ENCODE measurements around the gene ZNF343. TPM values are rescaled to one million over a fixed set of nuclear protein-coding genes. Genes with fewer than 3 reads are reported as not detected.

ZNF343 gene
- total RNA-seq, 1 experiment from 2014 or later: 12.0 TPM

DNA sequence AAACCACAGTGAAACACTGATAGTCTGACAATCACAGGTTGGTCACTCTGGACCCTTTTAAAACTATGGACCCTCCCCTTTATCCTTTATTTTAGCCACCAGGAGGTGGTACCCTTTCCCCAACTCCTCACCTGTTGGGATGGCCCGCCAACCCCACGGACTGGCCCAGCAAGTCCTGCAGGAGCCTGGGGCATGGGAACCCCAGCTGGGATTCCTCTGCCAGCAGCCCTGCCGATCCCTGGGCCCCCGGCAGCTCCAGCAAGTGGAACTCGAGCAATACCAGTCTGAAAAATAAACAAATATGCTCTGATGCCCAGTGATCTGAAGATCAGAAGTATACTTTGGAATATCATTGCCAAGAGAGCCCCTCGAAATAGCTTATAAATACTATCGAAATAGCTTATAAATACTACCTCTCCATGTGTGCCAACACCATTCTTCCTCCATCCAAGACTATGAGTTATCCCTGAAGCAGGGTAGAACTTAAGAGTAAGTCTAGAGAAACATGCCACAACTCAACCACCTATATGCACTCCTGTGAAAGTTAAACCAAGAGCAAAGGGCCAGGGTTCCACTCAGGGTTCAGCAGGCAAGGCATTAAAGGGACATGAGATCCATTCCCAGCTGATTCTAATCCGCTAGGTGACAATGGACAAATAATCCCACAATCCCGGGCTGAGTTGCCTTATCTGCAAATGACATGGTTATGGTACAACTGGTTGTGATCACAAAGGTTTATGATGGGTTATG is 44.9 kb downstream of the ZNF343 start (continued):
- TF ChIP-seq, protein P1, sequence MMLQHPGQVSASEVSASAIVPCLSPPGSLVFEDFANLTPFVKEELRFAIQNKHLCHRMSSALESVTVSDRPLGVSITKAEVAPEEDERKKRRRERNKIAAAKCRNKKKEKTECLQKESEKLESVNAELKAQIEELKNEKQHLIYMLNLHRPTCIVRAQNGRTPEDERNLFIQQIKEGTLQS (IDR thresholded peaks at IDR 0.05): no peak
- TF ChIP-seq, protein P2, sequence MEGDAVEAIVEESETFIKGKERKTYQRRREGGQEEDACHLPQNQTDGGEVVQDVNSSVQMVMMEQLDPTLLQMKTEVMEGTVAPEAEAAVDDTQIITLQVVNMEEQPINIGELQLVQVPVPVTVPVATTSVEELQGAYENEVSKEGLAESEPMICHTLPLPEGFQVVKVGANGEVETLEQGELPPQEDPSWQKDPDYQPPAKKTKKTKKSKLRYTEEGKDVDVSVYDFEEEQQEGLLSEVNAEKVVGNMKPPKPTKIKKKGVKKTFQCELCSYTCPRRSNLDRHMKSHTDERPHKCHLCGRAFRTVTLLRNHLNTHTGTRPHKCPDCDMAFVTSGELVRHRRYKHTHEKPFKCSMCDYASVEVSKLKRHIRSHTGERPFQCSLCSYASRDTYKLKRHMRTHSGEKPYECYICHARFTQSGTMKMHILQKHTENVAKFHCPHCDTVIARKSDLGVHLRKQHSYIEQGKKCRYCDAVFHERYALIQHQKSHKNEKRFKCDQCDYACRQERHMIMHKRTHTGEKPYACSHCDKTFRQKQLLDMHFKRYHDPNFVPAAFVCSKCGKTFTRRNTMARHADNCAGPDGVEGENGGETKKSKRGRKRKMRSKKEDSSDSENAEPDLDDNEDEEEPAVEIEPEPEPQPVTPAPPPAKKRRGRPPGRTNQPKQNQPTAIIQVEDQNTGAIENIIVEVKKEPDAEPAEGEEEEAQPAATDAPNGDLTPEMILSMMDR (IDR thresholded peaks at IDR 0.05 in 2 of 3, conservative IDR thresholded peaks at IDR 0.05 in 1 of 3; ENCODE audit: borderline replicate concordance in 1 of 3, insufficient read depth in 1 of 3, low read depth in 2 of 3, low read length in 2 of 3): no peak

DNA sequence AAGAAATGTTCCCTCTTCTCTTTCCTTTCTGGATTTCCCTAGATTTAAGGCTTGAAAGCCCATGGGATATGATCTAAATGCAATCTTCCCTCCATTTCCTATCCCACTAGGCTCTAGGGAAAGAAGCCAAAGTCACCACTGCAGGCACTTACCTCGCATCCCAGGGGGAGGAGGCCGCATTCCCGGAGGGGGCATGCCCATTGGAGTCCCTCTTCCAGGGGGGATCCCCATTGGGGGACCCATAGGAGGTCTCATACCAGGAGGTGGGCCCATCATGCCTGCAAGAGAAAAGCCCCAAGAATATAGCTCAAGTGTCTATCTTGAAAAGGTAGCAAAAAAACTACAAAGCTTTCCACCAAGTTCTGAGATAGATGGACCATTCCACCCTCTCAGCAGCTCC is 46.2 kb downstream of the ZNF343 start:
- Histone ChIP-seq H3K9me2 (ENCODE audit: insufficient read depth) (no peaks in the 10 kb centered on the region), H3K9ac (ENCODE audit: low read length) (no peak overlapping the region), H3K79me2 (ENCODE audit: insufficient read depth, low read length) (peaks cover 49% of the 10 kb centered on the region), H3K9me3 (ENCODE audit: control insufficient read depth in 1 of 2, insufficient read depth in 1 of 2, low read depth in 1 of 2, low read length in 2 of 2) (no peaks in the 10 kb centered on the region), H4K20me1 (ENCODE audit: insufficient read depth) (peaks cover 32% of the 10 kb centered on the region; the same call in 1 of the 2 replicates), H3K4me1 (ENCODE audit: control insufficient read depth in 1 of 2, insufficient read depth in 2 of 2, low read length in 2 of 2) (no peaks in the 10 kb centered on the region), H2AFZ (ENCODE audit: low read depth, low read length, poor library complexity, severe bottlenecking) (no peak overlapping the region), H3K4me2 (ENCODE audit: low read length) (no peak overlapping the region), H3K27me3 (ENCODE audit: insufficient read depth, low read length) (no peaks in the 10 kb centered on the region), H3K4me3 (replicated peaks in 1 of 2; ENCODE audit: low read depth in 1 of 2, low read length in 2 of 2) (no peak overlapping the region), H3K36me3 (ENCODE audit: control insufficient read depth in 1 of 2, insufficient read depth in 2 of 2, low read length in 2 of 2) (peaks cover 77 to 82% of the 10 kb centered on the region in 2 experiments), H3K27ac (ENCODE audit: low read depth, low read length) (no peak overlapping the region)
- intact Hi-C loops (cut with micrococcal nuclease): no loop called here
- DNase-seq (ENCODE audit: low read depth, low spot score) (no peak), ATAC-seq (no peak)
- TF ChIP-seq, protein P2 (IDR thresholded peaks at IDR 0.05 in 2 of 3, conservative IDR thresholded peaks at IDR 0.05 in 1 of 3; ENCODE audit: borderline replicate concordance in 1 of 3, insufficient read depth in 1 of 3, low read depth in 2 of 3, low read length in 2 of 3): no peak
- TF ChIP-seq SP1 (IDR thresholded peaks at IDR 0.05; ENCODE audit: low read depth) (no peak), TCF7L2 (IDR thresholded peaks at IDR 0.05; ENCODE audit: borderline replicate concordance, extremely low read depth, insufficient read depth, insufficient read length) (no peak), EGR1 (IDR thresholded peaks at IDR 0.05; ENCODE audit: low read depth) (no peak), POLR2A (IDR thresholded peaks at IDR 0.05; ENCODE audit: borderline replicate concordance, extremely low read depth, insufficient read depth, insufficient read length) (no peak), FOSL1 (IDR thresholded peaks at IDR 0.05; ENCODE audit: low read depth) (no peak)
- ChIA-PET RAD21 (ENCODE audit: low non-redundant PET in 1 of 2, low total read pairs in 2 of 2, uncharacterized antibody in 2 of 2, unreplicated experiment in 2 of 2) (no interaction called here), POLR2A (interaction anchor here (0.7 kb wide), 1 partner anchor 8 kb away, joined by 3 read pairs; the partner anchor contains the start of gene SNRPB), CTCF (interaction anchor here (1.7 kb wide), 1 partner anchor 10 kb away, joined by 5 read pairs; no protein-coding TSS in a partner anchor)
- BruUV-seq (replicated peaks): no TSS peak
